NCI-H146 treated with DMSO at 0.1 percent for 48 hours (cell line): ENCODE measurements around the gene DLGAP1.
"Not testable (repeated sequence)": the region's sequence is repeated elsewhere in the genome, so short reads cannot be mapped to it uniquely, and the experiment has no call there.

Source experiments
- DNase-seq: peaks from one replicate; lab custom pipeline; 2025; ENCODE audit not compliant: unreplicated experiment; lab: John Stamatoyannopoulos, UW

The DLGAP1 gene

GRCh38 chr18:4391859-4392258, 63.2 kb downstream of the DLGAP1 start:
- DNase-seq: no peak

- no peak for DNase-seq
Measured at GRCh38 chr18:4385876-4386275, 69.2 kb downstream of the DLGAP1 start.

- DNase-seq: no peak
Measured at GRCh38 chr18:4384932-4385331, 70.2 kb downstream of the DLGAP1 start.

GRCh38 chr18:4374564-4374963, 80.5 kb downstream of the DLGAP1 start:
- no peak for DNase-seq

GRCh38 chr18:4369705-4370104, 85.4 kb downstream of the DLGAP1 start:
- DNase-seq: no peak

GRCh38 chr18:4360221-4360715, 94.8 kb downstream of the DLGAP1 start:
- DNase-seq: no peak

- no peak for DNase-seq
Measured at GRCh38 chr18:4358618-4359017, 96.5 kb downstream of the DLGAP1 start.

- no peak for DNase-seq
Measured at GRCh38 chr18:4357579-4357978, 97.5 kb downstream of the DLGAP1 start.

- DNase-seq: no peak
Measured at GRCh38 chr18:4356929-4357328, 98.2 kb downstream of the DLGAP1 start.

- DNase-seq: no peak
Measured at GRCh38 chr18:4353853-4354418, 101.2 kb downstream of the DLGAP1 start.

- no peak for DNase-seq
Measured at GRCh38 chr18:4352746-4353551, 102.2 kb downstream of the DLGAP1 start.

GRCh38 chr18:4351005-4351404, 104.1 kb downstream of the DLGAP1 start:
- no peak for DNase-seq

GRCh38 chr18:4335386-4335785, 119.7 kb downstream of the DLGAP1 start:
- no peak for DNase-seq

- DNase-seq: no peak
Measured at GRCh38 chr18:4333043-4333442, 122.1 kb downstream of the DLGAP1 start.

- no peak for DNase-seq
Measured at GRCh38 chr18:4319738-4320677, 135.1 kb downstream of the DLGAP1 start.

GRCh38 chr18:4318311-4318710, 136.8 kb downstream of the DLGAP1 start:
- DNase-seq: no peak

GRCh38 chr18:4311945-4312344, 143.2 kb downstream of the DLGAP1 start:
- not testable (repeated sequence) for DNase-seq

- DNase-seq: no peak
Measured at GRCh38 chr18:4311136-4311535, 144.0 kb downstream of the DLGAP1 start.

GRCh38 chr18:4309227-4309626, 145.9 kb downstream of the DLGAP1 start:
- no peak for DNase-seq

- no peak for DNase-seq
Measured at GRCh38 chr18:4308576-4308975, 146.5 kb downstream of the DLGAP1 start.

GRCh38 chr18:4299395-4299794, 155.7 kb downstream of the DLGAP1 start:
- no peak for DNase-seq
